Endodermal cell (in vitro differentiated cells): Measurements from ENCODE around the gene SNX19. TPM values are rescaled to one million over a fixed set of nuclear protein-coding genes. Genes with fewer than 3 reads are reported as not detected.

Experiments
- DNase-seq: peaks from one replicate; pipeline ENCODE4 v3.0.0-alpha.2; 2017
- H3K27ac ChIP-seq: 2 replicates; pipeline ENCODE4 v1.5.1; 2013; ENCODE audit warnings: mild to moderate bottlenecking, low read depth, low read length, moderate library complexity
- H3K27me3 ChIP-seq: 2 replicates; pipeline ENCODE4 v1.6.1; 2013; ENCODE audit warnings: mild to moderate bottlenecking, low read length, moderate library complexity; ENCODE audit not compliant: insufficient read depth, control insufficient read depth, poor library complexity, severe bottlenecking
- H3K36me3 ChIP-seq: 2 replicates; pipeline ENCODE4 v1.7.0; 2013; ENCODE audit warnings: mild to moderate bottlenecking, low read length, moderate library complexity; ENCODE audit not compliant: control insufficient read depth, insufficient read depth
- H3K4me1 ChIP-seq: one replicate; pipeline ENCODE4 v1.7.0; 2013; ENCODE audit warnings: low read length; ENCODE audit not compliant: control insufficient read depth, insufficient read depth
- H3K4me3 ChIP-seq: 2 replicates; pipeline ENCODE4 v1.5.1; 2013; ENCODE audit warnings: mild to moderate bottlenecking, low read length, moderate library complexity
- H3K9ac ChIP-seq: 2 replicates; pipeline ENCODE4 v1.6.1; 2013; ENCODE audit warnings: mild to moderate bottlenecking, low read length, moderate library complexity; ENCODE audit not compliant: poor library complexity, severe bottlenecking; ENCODE audit errors: extremely low read depth
- H3K9me3 ChIP-seq: 2 replicates; pipeline ENCODE4 v1.6.1; 2013; ENCODE audit warnings: mild to moderate bottlenecking, low read length, moderate library complexity; ENCODE audit not compliant: control insufficient read depth
- H3K27ac Mint-ChIP-seq: 2 replicates; pipeline ENCODE4 v1.8.0; 2020; ENCODE audit warnings: mixed read lengths
- H3K27me3 Mint-ChIP-seq: 2 replicates; pipeline ENCODE4 v1.8.0; 2021; ENCODE audit warnings: mild to moderate bottlenecking, mixed read lengths; ENCODE audit not compliant: insufficient read depth
- H3K36me3 Mint-ChIP-seq: 2 replicates; pipeline ENCODE4 v1.8.0; 2020; ENCODE audit warnings: low read depth, mixed read lengths
- H3K4me1 Mint-ChIP-seq: 2 replicates; pipeline ENCODE4 v1.8.0; 2020; ENCODE audit warnings: mixed read lengths
- H3K4me3 Mint-ChIP-seq: 2 replicates; pipeline ENCODE4 v1.8.0; 2020; ENCODE audit warnings: mild to moderate bottlenecking, moderate library complexity, mixed read lengths
- H3K9me3 Mint-ChIP-seq: 2 replicates; pipeline ENCODE4 v1.8.0; 2020; ENCODE audit warnings: mild to moderate bottlenecking, mixed read lengths
- CTCF ChIP-seq: fragments of 200-600 bp; sonication (generic); conservative IDR thresholded peaks from 2 replicates; pipeline ENCODE4 v1.5.0; 2021; ENCODE audit warnings: antibody characterized with exemption, mild to moderate bottlenecking
- WGBS, 2 experiments: methylation state at CpG; one replicate each; pipeline versions ENCODE4 v1.1.5 to v1.1.7; 2013; ENCODE audit warnings: missing lambda C conversion rate in 2 of 2, mixed read lengths in 1 of 2; ENCODE audit not compliant: insufficient coverage in 1 of 2, insufficient read length in 1 of 2; 5-methylcytosine and 5-hydroxymethylcytosine counted together
- total RNA-seq, 2 donors: library from RNA; stranded (reverse); fragmentation: NEBNext Ultra II Directional in 1 of 2; extraction: Animal tissue kit (Norgen Biotek cat#: 25700) in 1 of 2; gene quantifications; 2 replicates in 1 of 2; 3 replicates in 1 of 2; pipeline ENCODE4 v1.2.1, GENCODE V29; 2021

SNX19 gene
- total RNA-seq, 2 donors from 2014 or later = 32.3 to 37.5 TPM

DNA sequence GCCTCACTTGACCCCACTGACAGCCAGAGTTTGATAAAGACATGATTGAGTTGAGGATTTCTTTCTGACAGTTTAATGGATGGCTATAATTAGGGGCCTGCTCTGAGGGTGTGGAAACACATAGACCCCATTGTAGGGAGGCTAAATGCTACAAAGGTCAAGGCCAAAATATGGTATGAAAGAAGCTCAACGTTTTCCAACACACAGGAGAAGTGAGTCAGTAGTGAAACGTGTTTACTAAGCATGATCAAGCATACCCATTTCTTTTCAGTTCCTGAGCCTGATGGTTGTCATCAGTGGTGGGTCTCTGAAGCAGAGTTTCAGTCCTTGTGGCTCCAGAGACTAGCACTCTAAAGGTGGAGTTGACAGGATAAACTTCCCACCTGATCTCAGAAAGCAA lies 69.7 kb downstream of the SNX19 start:
- no peak overlapping the region for H3K4me3 ChIP-seq
- no peaks in the 10 kb centered on the region for H3K27me3 Mint-ChIP-seq
- H3K9ac ChIP-seq = no peak overlapping the region
- no peak overlapping the region for H3K27ac Mint-ChIP-seq
- no peaks in the 10 kb centered on the region for H3K9me3 ChIP-seq
- H3K36me3 ChIP-seq = no peaks in the 10 kb centered on the region
- no peaks in the 10 kb centered on the region for H3K27me3 ChIP-seq
- WGBS, 2 experiments = 81 to 83% methylated on average over 1 to 2 of the region's 2 CpGs
- H3K27ac ChIP-seq = no peak overlapping the region
- H3K9me3 Mint-ChIP-seq = peaks cover 5% of the 10 kb centered on the region
- H3K4me1 Mint-ChIP-seq = peaks cover 1% of the 10 kb centered on the region
- H3K36me3 Mint-ChIP-seq = no peaks in the 10 kb centered on the region
- TF ChIP-seq CTCF = no peak
- DNase-seq = no peak
- no peaks in the 10 kb centered on the region for H3K4me1 ChIP-seq
- no peak overlapping the region for H3K4me3 Mint-ChIP-seq

DNA sequence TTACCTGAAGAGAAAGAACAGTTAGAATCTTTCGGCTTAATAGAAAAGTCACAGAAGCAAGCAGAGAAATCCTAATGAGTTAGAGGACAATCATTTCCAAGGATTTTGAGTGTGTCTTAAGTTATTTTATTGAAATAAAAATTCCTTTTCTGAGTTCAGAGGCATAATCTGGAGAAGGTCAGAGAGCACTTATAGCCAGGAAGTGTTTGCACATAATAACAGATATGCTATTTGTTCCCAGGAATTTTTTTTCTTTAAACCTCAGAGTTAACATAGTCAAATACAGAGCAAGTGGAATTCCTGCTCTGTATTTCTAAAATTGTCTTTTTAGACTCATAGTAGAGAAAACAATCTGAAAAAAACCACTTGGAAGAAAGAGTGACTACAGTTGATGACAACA lies 74.3 kb downstream of the SNX19 start:
- H3K27me3 ChIP-seq = no peaks in the 10 kb centered on the region
- no peak overlapping the region for H3K27ac Mint-ChIP-seq
- no peak overlapping the region for H3K27ac ChIP-seq
- TF ChIP-seq CTCF = no peak
- H3K4me3 ChIP-seq = no peak overlapping the region
- H3K9ac ChIP-seq = no peak overlapping the region
- H3K36me3 Mint-ChIP-seq = no peaks in the 10 kb centered on the region
- peaks cover 4% of the 10 kb centered on the region for H3K27me3 Mint-ChIP-seq
- no peak overlapping the region for H3K4me3 Mint-ChIP-seq
- H3K9me3 Mint-ChIP-seq = no peaks in the 10 kb centered on the region
- H3K4me1 Mint-ChIP-seq = peaks cover 1% of the 10 kb centered on the region
- 93 to 100% methylated on average over 1 of the region's 1 CpG for WGBS, 2 experiments
- H3K9me3 ChIP-seq = no peaks in the 10 kb centered on the region
- H3K4me1 ChIP-seq = no peaks in the 10 kb centered on the region
- H3K36me3 ChIP-seq = no peaks in the 10 kb centered on the region
- no peak for DNase-seq

GRCh38 chr11:130840679-130841078 lies 75.6 kb downstream of the SNX19 start:
- no peaks in the 10 kb centered on the region for H3K9me3 Mint-ChIP-seq
- no peaks in the 10 kb centered on the region for H3K36me3 Mint-ChIP-seq
- no peak overlapping the region for H3K27ac Mint-ChIP-seq
- peaks cover 1% of the 10 kb centered on the region for H3K4me1 Mint-ChIP-seq
- H3K27ac ChIP-seq = no peak overlapping the region
- H3K4me3 ChIP-seq = no peak overlapping the region
- no peak overlapping the region for H3K9ac ChIP-seq
- H3K4me3 Mint-ChIP-seq = no peak overlapping the region
- H3K27me3 ChIP-seq = no peaks in the 10 kb centered on the region
- H3K36me3 ChIP-seq = no peaks in the 10 kb centered on the region
- no peak for TF ChIP-seq CTCF
- H3K9me3 ChIP-seq = no peaks in the 10 kb centered on the region
- DNase-seq = no peak
- WGBS, 2 experiments = 92% methylated on average over 2 of the region's 3 CpGs; no CpG with 5 or more reads in 1 of the 2 experiments
- no peaks in the 10 kb centered on the region for H3K4me1 ChIP-seq
- H3K27me3 Mint-ChIP-seq = peaks cover 4% of the 10 kb centered on the region
